Muscle of back (tissue), 11 donors: Measurements from ENCODE around the gene SYF2. TPM values are rescaled to one million over a fixed set of nuclear protein-coding genes. Genes with fewer than 3 reads are reported as not detected.

Source experiments
- DNase-seq, 3 donors: peaks; one replicate each; pipeline versions ENCODE4 v3.0.0 to v3.0.0-alpha.2; 2013
- polyA plus RNA-seq, 10 donors: library from polyadenylated mRNA; unstranded; fragments of 120-200 nt; gene quantifications; one replicate each; pipeline ENCODE4 v1.2.1, GENCODE V29; 2013; ENCODE audit not compliant: insufficient read length in 10 of 10

SYF2 gene
- polyA plus RNA-seq, 10 donors: 51.5 to 65.1 (median 54.3) TPM

DNA sequence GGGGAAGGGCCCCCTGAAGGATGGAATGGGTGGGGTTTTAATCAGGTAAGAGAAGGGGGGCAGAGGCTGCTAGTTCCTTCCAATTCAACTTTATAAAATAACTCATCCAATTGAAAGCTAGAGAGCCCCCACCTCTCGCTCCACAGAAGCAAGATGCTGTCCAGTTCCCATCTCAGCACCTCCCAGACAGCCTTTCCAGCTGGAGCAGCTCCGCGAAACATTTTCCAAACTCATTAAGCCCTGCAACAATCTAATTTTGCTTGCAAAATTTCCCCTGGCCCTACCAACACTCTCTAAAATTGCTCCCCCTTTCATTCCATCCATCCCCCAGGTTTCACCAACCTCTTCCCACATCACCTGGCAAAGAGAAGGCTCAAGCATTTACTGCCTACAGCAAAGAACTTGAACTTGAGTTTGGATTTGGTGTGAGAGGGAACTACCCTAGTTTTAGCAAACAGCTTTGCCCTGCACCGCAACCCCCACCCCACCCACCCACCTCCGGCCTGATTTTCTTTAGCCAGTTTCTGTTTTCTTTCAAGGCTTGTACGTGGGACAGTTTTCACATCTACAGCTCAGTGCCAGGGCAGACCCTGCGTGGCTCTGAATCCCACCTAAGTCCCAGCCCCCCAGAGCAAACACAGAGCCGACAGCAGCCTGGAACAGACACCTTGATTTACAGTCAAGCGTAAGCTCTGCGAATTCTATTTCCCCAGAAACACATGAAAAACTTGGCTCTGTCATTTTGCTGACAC is 46.7 kb downstream of the SYF2 start:
- DNase-seq: peak; percentile 30 to 87 (median 55)

DNA sequence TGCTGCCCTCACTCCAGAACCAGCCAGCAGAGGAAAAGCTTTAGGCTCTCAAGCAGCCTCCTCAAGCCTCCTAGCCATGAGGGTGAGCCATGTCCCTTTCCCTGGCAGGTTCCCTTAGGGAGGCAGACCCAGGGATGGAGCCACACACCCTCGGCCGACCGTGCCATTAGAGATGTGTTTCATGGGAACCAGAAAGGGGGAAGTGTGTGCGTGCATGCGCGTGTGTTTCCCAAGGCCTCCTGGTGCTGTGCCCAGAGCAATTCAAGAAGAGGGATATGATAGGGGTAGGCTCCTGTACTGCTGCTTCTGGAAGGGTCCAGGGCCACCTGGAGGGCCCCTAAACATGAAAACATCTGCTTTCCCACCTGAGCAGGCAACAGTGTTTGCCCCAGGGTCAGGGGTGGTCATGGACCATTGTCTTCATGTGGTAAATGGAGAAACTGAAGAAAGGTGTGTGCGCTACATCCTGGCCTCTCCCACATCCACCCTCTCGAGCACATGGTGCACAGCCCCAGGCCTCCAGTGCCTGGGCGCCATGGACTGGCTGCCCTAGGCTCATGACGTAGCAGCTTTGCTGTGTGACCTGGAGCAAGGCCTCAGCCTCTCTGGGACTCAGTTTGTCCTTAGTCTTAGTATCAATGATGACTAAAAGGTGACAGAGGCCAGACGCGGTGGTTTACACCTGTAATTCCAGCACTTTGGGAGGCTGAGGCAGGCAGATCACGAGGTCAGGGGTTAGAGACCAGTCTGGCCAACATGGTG is 48.1 kb downstream of the SYF2 start:
- no peak for DNase-seq

DNA sequence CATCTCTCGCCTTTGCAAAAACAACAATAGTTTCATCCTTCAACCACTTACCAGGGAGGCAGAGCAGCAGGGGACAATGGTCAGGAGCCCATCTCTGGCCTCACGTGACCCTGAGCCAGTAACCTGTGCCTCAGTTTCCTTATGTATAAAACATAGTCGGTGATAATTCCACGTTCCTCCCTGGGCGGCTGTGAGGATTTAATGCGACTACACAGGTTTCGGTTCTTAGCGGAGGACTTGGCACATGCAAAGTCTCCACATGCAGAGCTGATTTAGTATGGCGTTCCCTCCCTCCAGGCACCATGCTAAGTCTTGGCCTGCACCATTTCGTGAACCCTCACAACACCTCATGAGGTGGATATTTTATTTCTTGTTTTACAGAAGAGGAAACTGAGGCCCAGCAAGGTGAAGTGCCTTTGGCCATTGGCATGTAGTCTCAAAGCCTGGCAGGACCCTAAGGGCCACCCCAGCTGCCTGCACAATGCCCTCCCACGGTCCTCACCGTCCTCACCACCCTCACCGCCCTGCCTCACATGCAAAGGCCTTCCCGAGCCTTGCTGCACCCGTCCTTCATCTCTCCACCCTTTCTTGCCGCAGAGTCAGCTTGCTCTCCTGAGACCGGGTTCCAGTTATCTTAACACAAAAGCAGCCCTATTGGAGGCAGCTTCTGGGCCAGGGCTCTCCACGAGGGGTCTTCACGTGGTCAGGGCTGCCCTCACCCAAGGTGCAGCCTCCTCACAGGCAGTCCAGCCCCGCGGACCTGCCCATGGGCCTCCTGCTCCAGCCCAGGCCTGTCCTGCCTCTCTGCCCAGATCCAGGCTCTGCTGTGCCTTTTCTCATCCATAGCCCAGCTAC is 48.9 kb downstream of the SYF2 start:
- no peak for DNase-seq

DNA sequence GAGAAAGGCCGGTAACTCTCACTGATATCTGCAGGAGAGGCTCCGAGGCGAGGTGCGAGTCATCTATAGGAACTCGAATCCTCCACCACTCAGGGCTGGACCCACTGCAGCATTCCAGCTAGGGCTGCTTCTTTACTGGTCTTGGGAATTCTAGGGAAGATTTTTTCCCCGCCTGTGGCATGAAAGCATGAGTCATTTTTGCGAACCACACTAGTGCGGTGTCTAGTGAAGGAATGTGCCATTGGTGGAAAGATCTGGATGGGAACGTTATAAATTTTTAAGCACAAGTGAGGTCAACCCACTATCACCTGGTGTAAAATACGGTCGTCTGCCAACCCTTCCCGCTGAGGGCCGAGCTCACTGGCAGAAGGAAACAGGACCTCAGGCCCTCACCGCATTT is 49.7 kb downstream of the SYF2 start:
- peak in 1 of 3 donors; percentile 76 for DNase-seq

DNA sequence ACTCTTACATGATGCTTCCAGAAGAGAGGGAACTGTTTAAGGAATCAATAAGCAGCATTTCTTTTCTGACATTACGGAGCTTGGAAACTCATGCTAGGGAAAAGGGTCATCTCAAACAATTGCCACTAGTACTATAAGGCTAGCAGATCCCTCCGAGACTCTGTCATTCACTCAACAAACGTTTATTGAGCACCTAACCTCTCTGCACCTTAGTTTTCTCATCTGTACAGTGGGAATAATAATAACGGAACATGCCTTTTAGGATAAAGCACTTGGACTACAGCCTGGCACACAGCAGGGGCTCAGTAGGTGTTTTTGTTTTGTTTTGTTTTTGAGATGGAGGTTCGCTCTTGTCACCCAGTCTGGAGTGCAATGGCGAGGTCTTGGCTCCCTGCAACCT is 51.3 kb downstream of the SYF2 start:
- DNase-seq: no peak

DNA sequence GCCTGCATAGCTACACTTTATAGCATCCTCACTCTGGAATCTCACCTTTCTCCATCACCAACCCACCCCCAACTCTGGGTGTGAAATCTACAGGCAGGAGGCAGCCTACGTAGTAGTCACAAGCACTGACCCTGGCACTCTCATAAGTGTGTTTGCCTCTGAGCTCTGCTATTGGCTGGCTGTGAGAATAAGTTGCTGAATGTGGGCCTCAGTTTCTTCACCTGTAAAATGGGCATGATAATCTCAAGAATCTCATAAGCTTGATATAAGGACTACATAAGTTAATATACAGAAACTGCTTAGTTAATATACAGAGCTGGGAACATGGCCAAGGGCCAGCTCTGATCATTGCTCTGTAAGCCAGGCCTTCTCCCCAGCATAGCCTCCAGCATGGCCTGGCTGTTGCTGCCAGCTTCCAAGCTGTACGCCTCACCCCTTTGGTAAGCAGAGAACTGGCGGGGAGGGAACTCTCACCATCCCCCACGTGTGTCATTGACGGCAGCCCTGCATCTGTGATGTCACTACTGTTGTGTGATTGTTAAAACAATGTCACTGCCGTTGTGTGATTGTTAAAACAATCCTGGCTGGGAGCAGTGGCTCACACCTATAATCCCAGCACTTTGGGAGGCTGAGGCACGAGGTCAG is 53.3 kb downstream of the SYF2 start:
- DNase-seq: no peak

DNA sequence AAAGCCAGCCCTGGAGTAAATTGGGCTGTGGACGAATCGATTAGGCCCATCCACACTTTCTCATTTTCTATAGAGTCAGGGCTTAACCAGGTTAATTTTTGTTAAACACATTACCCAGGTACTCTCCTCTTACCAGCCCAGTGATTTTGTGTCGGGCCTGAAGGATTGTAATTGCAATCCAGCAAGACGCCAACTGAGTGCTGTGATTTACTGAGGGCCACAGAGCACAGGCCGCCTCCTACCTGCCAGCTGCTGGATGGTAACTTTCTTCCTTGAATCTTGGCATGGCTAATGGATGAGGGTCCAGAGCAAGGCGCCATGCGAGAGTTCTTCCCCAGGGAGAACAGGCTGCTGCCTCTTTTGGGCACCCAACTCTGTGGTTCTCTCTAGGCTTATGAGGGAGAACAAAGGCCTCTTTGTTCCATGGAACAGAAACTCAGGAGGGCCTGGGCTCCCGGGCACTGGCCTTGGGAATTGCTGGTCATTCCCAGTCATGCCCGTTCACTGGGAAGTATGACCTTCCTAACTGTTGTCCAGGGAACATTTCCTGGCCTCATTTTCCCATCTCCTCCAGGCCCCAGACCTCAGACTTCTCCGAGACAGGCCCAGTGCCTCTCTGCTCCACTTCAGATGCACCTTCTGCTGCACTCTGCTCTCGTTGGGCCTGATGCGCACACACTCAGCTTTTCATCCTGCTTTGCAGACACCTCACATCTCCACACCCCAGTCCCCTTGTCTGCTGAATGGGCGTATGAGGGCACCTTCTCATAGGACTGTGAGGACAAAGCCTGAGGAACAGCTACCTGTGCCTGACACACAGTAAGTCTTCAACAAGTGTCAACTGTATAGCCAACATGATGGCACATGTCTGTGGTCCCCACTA is 57.3 kb downstream of the SYF2 start:
- no peak for DNase-seq

DNA sequence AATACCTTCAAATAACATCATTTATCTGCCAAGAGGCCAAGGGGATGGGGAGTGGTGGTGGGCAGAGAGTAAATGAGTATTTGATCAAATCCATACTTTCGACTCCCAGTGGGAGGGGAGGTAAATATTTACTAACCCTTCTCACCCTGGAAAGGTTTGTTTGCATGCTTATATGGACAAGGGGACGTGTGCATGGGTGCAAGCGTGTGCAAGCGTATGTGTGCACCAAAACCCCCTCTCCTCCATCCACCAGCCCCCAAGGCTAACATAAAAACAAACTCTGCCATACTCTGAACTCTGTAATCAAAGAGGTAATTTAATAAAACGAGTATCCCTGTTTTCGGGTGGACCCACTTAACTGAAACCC is 58.0 kb downstream of the SYF2 start:
- no peak for DNase-seq

DNA sequence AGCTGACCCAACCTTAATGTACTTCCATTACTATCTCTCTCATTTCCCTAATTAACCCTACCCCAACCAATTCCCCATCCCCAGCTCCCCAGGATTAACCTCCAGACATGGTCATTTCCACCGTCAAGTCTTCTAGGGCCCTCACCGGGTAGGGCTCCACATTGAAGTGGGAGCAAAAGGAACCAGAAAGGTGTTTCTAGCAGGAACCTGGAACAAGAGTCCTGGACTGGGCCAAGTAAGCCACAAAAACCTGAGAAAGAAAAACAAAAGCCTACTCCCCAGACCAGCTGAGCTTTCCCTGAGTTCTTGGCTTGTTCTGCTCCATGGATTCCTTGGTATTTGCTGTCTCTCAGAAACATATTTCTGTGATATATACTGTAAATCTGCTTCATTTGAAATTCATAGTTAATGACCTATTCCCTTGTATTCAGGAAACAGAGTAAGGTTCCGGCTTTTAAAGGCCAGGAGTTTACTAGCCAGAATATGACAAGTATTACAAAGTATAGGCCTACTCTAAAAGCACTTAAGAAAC is 58.4 kb downstream of the SYF2 start:
- DNase-seq: peak in 1 of 3 donors; percentile 36

Other genes starting within 250 kb of the SYF2 start
- 100 to 1,000 TPM in 1 of 10 donors, 10 to 100 TPM in 9; 39.9 to 111 (median 58.1) TPM for gene RSRP1, start 15.0 kb upstream of the SYF2 start, polyA plus RNA-seq
- gene RHD, start 40.0 kb upstream of the SYF2 start, polyA plus RNA-seq: 1 to 10 TPM in 2 of 10 donors, under 1 TPM in 8; 0.15 to 1.2 (median 0.63) TPM
- 10 to 100 TPM; 59.1 to 78.3 (median 66.4) TPM for gene TMEM50A, start 105.8 kb upstream of the SYF2 start, polyA plus RNA-seq
- 1 to 10 TPM in 7 of 10 donors, under 1 TPM in 3; 0.47 to 3.1 (median 1.3) TPM for gene RHCE, start 188.3 kb upstream of the SYF2 start, polyA plus RNA-seq
- gene MACO1, start 198.4 kb upstream of the SYF2 start, polyA plus RNA-seq: 10 to 100 TPM; 15.3 to 21.2 (median 18.5) TPM